ENCODE data around the gene INSC. TPM values are rescaled to one million over a fixed set of nuclear protein-coding genes. Genes with fewer than 3 reads are reported as not detected.

The INSC gene
- total and polyA plus RNA-seq, 2 experiments from 2014 or later: 1.1 to 1.2 TPM

- H3K4me1 ChIP-seq (ENCODE audit: insufficient read depth): no peaks in the 10 kb centered on the region
- TF ChIP-seq EZH2phosphoT487 (IDR thresholded peaks at IDR 0.05; ENCODE audit: insufficient read depth, low read depth): no peak
- no peak for TF ChIP-seq EZH2 (IDR thresholded peaks at IDR 0.05; ENCODE audit: insufficient read depth, poor library complexity, severe bottlenecking)
- in situ Hi-C loops (cut with MboI): no loop called here
- H2AFZ ChIP-seq: no peak overlapping the region
- 0 out of 2 replicates have a peak, but pooled peaks cover 5% of the 10 kb centered on the region for H3K79me2 ChIP-seq (ENCODE audit: insufficient read depth)
- no peaks in the 10 kb centered on the region for H4K20me1 ChIP-seq (ENCODE audit: insufficient read depth)
- no peaks in the 10 kb centered on the region for H3K36me3 ChIP-seq (ENCODE audit: low read depth)
- no peak overlapping the region for H3K4me3 ChIP-seq
- no peak overlapping the region for H3K27ac ChIP-seq
- no peak overlapping the region for H3K4me2 ChIP-seq (ENCODE audit: unreplicated experiment)
- no peaks in the 10 kb centered on the region; the same call in 1 of the 2 replicates for H3K9me2 ChIP-seq (ENCODE audit: insufficient read depth)
- H3K27me3 ChIP-seq (replicated peaks; ENCODE audit: insufficient read depth): no peaks in the 10 kb centered on the region
- no peak overlapping the region for H3K9ac ChIP-seq
- WGBS, 2 experiments (ENCODE audit: low coverage in 1 of 2, low lambda C conversion rate in 2 of 2, missing lambda C conversion rate in 2 of 2): 90 to 91% methylated on average over 1 of the region's 1 CpG
- no peaks in the 10 kb centered on the region for H3F3A ChIP-seq (ENCODE audit: insufficient read depth)
- no peaks in the 10 kb centered on the region for H3K9me3 ChIP-seq (ENCODE audit: low read depth)
- peak; percentile 41 for DNase-seq
These were observed 21.4 kb downstream of the INSC start for GRCh38 chr11:15136166-15136565.

- in situ Hi-C loops (cut with MboI): no loop called here
- Histone ChIP-seq H3K9me2 (ENCODE audit: insufficient read depth) (no peaks in the 10 kb centered on the region; the same call in 1 of the 2 replicates), H3K36me3 (ENCODE audit: low read depth) (no peaks in the 10 kb centered on the region), H3K27me3 (replicated peaks; ENCODE audit: insufficient read depth) (no peaks in the 10 kb centered on the region), H3F3A (ENCODE audit: insufficient read depth) (no peaks in the 10 kb centered on the region), H3K4me3 (no peak overlapping the region), H2AFZ (peak overlapping the region; percentile 20; the same call in 1 of the 2 replicates), H3K9ac (no peak overlapping the region), H3K9me3 (ENCODE audit: low read depth) (no peaks in the 10 kb centered on the region), H3K27ac (no peak overlapping the region), H4K20me1 (ENCODE audit: insufficient read depth) (no peaks in the 10 kb centered on the region), H3K4me1 (ENCODE audit: insufficient read depth) (no peaks in the 10 kb centered on the region), H3K79me2 (ENCODE audit: insufficient read depth) (no peaks in the 10 kb centered on the region), H3K4me2 (ENCODE audit: unreplicated experiment) (no peak overlapping the region)
- TF ChIP-seq EZH2 (IDR thresholded peaks at IDR 0.05; ENCODE audit: insufficient read depth, poor library complexity, severe bottlenecking): no peak
- no peak for TF ChIP-seq EZH2phosphoT487 (IDR thresholded peaks at IDR 0.05; ENCODE audit: insufficient read depth, low read depth)
- no peak for DNase-seq
- 34 to 39% methylated on average over 5 of the region's 5 CpGs for WGBS, 2 experiments (ENCODE audit: low coverage in 1 of 2, low lambda C conversion rate in 2 of 2, missing lambda C conversion rate in 2 of 2)
These were observed 24.5 kb downstream of the INSC start for GRCh38 chr11:15139096-15139770.

GRCh38 chr11:15139958-15140659, 25.4 kb downstream of the INSC start:
- TF ChIP-seq EZH2phosphoT487 (IDR thresholded peaks at IDR 0.05; ENCODE audit: insufficient read depth, low read depth) (no peak), EZH2 (IDR thresholded peaks at IDR 0.05; ENCODE audit: insufficient read depth, poor library complexity, severe bottlenecking) (no peak)
- H3K4me1 ChIP-seq (ENCODE audit: insufficient read depth): peaks cover 5% of the 10 kb centered on the region
- no peak overlapping the region for H3K4me2 ChIP-seq (ENCODE audit: unreplicated experiment)
- DNase-seq: no peak
- in situ Hi-C loops (cut with MboI): no loop called here
- 83 to 87% methylated on average over 4 of the region's 4 CpGs for WGBS, 2 experiments (ENCODE audit: low coverage in 1 of 2, low lambda C conversion rate in 2 of 2, missing lambda C conversion rate in 2 of 2)
- H3F3A ChIP-seq (ENCODE audit: insufficient read depth): peaks cover 7% of the 10 kb centered on the region
- no peaks in the 10 kb centered on the region for H4K20me1 ChIP-seq (ENCODE audit: insufficient read depth)
- no peak overlapping the region for H3K4me3 ChIP-seq
- no peaks in the 10 kb centered on the region for H3K79me2 ChIP-seq (ENCODE audit: insufficient read depth)
- H3K9me3 ChIP-seq (ENCODE audit: low read depth): no peaks in the 10 kb centered on the region
- no peaks in the 10 kb centered on the region for H3K27me3 ChIP-seq (replicated peaks; ENCODE audit: insufficient read depth)
- no peak overlapping the region for H3K9ac ChIP-seq
- H3K27ac ChIP-seq: no peak overlapping the region
- no peak overlapping the region for H2AFZ ChIP-seq
- H3K9me2 ChIP-seq (ENCODE audit: insufficient read depth): no peaks in the 10 kb centered on the region; the same call in 1 of the 2 replicates
- H3K36me3 ChIP-seq (ENCODE audit: low read depth): no peaks in the 10 kb centered on the region

GRCh38 chr11:15141381-15141780, 26.7 kb downstream of the INSC start:
- no peak for TF ChIP-seq EZH2phosphoT487 (IDR thresholded peaks at IDR 0.05; ENCODE audit: insufficient read depth, low read depth)
- TF ChIP-seq EZH2 (IDR thresholded peaks at IDR 0.05; ENCODE audit: insufficient read depth, poor library complexity, severe bottlenecking): no peak
- H3K27me3 ChIP-seq (replicated peaks; ENCODE audit: insufficient read depth): no peaks in the 10 kb centered on the region
- no peak overlapping the region for H2AFZ ChIP-seq
- no peaks in the 10 kb centered on the region for H4K20me1 ChIP-seq (ENCODE audit: insufficient read depth)
- H3K9me3 ChIP-seq (ENCODE audit: low read depth): no peaks in the 10 kb centered on the region
- H3F3A ChIP-seq (ENCODE audit: insufficient read depth): peaks cover 20% of the 10 kb centered on the region
- in situ Hi-C loops (cut with MboI): no loop called here
- no peak overlapping the region for H3K4me3 ChIP-seq
- no peaks in the 10 kb centered on the region for H3K79me2 ChIP-seq (ENCODE audit: insufficient read depth)
- H3K27ac ChIP-seq: no peak overlapping the region
- no peaks in the 10 kb centered on the region for H3K36me3 ChIP-seq (ENCODE audit: low read depth)
- H3K4me1 ChIP-seq (ENCODE audit: insufficient read depth): peaks cover 18% of the 10 kb centered on the region
- H3K9ac ChIP-seq: no peak overlapping the region
- H3K4me2 ChIP-seq (ENCODE audit: unreplicated experiment): no peak overlapping the region
- no peak for DNase-seq
- WGBS, 2 experiments (ENCODE audit: low coverage in 1 of 2, low lambda C conversion rate in 2 of 2, missing lambda C conversion rate in 2 of 2): 72 to 74% methylated on average over 3 of the region's 3 CpGs
- no peaks in the 10 kb centered on the region; the same call in 1 of the 2 replicates for H3K9me2 ChIP-seq (ENCODE audit: insufficient read depth)

Measured in GM23248 (cell line).